OCI-LY7 (cell line): Measurements from ENCODE around the gene STX12. TPM values are rescaled to one million over a fixed set of nuclear protein-coding genes. Genes with fewer than 3 reads are reported as not detected.
A peak's percentile ranks its signal among the peaks of the same experiment; 100 is the strongest.
"Not testable (repeated sequence)": the region's sequence is repeated elsewhere in the genome, so short reads cannot be mapped to it uniquely, and the experiment has no call there.

Experiments
- BruUV-seq: library from RNA; stranded (reverse); fragments of 400-500 nt; replicated peaks from 2 replicates; lab custom pipeline; 2021; lab: Mats Ljungman, UMichigan
- CTCF ChIA-PET: fragments of 300-600 bp; sonication (Branson Sonifier 250); formaldehyde crosslinking; loops from one replicate; lab custom pipeline; 2022; ENCODE audit warnings: antibody characterized with exemption; ENCODE audit not compliant: unreplicated experiment; lab: Charles Lee
- POLR2A ChIA-PET: fragments of 300-600 bp; sonication (Branson Sonifier 250); formaldehyde crosslinking; loops from one replicate; lab custom pipeline; 2022; ENCODE audit warnings: antibody characterized with exemption; lab: Charles Lee
- DNase-seq: peaks from one replicate; pipeline ENCODE4 v3.0.0-alpha.2; 2015; ENCODE audit warnings: low spot score
- H2AFZ ChIP-seq: fragments of 200-600 bp; sonication (generic), shearing (Covaris generic); 2 replicates; pipeline ENCODE4 v1.6.1; 2014; ENCODE audit warnings: mild to moderate bottlenecking, antibody characterized with exemption, low read length, moderate library complexity
- H3K27ac ChIP-seq: fragments of 200-600 bp; sonication (generic); 2 replicates; pipeline ENCODE4 v1.5.1; 2014; ENCODE audit warnings: mixed run types, low read depth, mild to moderate bottlenecking, moderate library complexity, low read length, inconsistent platforms; ENCODE audit not compliant: poor library complexity, severe bottlenecking
- H3K36me3 ChIP-seq: fragments of 200-600 bp; sonication (generic); 2 replicates; pipeline ENCODE4 v1.6.1; 2014; ENCODE audit warnings: mild to moderate bottlenecking, antibody characterized with exemption, low read length, moderate library complexity, mixed read lengths; ENCODE audit not compliant: insufficient read depth
- H3K4me1 ChIP-seq: fragments of 200-600 bp; sonication (generic); 2 replicates; pipeline ENCODE4 v1.5.1; 2014; ENCODE audit warnings: mild to moderate bottlenecking, low read length; ENCODE audit not compliant: insufficient read depth, poor library complexity, severe bottlenecking
- H3K4me2 ChIP-seq: fragments of 200-600 bp; sonication (generic); 2 replicates; pipeline ENCODE4 v1.6.1; 2014; ENCODE audit warnings: mild to moderate bottlenecking, low read length
- H3K4me3 ChIP-seq: fragments of 200-600 bp; sonication (generic); 2 replicates; pipeline ENCODE4 v1.5.1; 2014; ENCODE audit warnings: mild to moderate bottlenecking, low read depth, low read length; ENCODE audit not compliant: poor library complexity, severe bottlenecking
- H3K79me2 ChIP-seq: fragments of 200-600 bp; sonication (generic); 2 replicates; pipeline ENCODE4 v1.6.1; 2016; ENCODE audit warnings: low read depth, mild to moderate bottlenecking, low read length, moderate library complexity, mixed read lengths; ENCODE audit not compliant: insufficient read depth
- H3K9me2 ChIP-seq: fragments of 200-600 bp; sonication (generic); 2 replicates; pipeline ENCODE4 v1.6.1; 2016; ENCODE audit warnings: mild to moderate bottlenecking, low read length, mixed read lengths; ENCODE audit not compliant: insufficient read depth
- H3K9me3 ChIP-seq: fragments of 200-600 bp; sonication (generic); 2 replicates; pipeline ENCODE4 v1.6.1; 2014; ENCODE audit warnings: mild to moderate bottlenecking, mixed run types, low read length, mixed read lengths
- H4K20me1 ChIP-seq: fragments of 200-600 bp; sonication (generic); 2 replicates; pipeline ENCODE4 v1.6.1; 2014; ENCODE audit warnings: mild to moderate bottlenecking, antibody characterized with exemption, low read length, moderate library complexity, mixed read lengths; ENCODE audit not compliant: insufficient read depth
- EZH2phosphoT487 ChIP-seq: fragments of 200-600 bp; sonication (generic); IDR thresholded peaks from 2 replicates; pipeline ENCODE4 v1.6.1; 2018; ENCODE audit warnings: low read depth, borderline replicate concordance, mild to moderate bottlenecking, mixed run types, antibody characterized with exemption, low read length, moderate library complexity, mixed read lengths
- intact Hi-C: fragments of 100-400 bp; cut with micrococcal nuclease; formaldehyde crosslinking; loops from one replicate; pipeline ENCODE4 v1.10.0; 2022; ENCODE audit not compliant: unreplicated experiment
- total RNA-seq, 2 experiments: library from RNA; depleted of rRNA in 1 of 2; stranded (reverse); fragments of >200 nt in 1 of 2; shearing (Covaris generic) in 1 of 2; gene quantifications; 2 replicates each; pipeline ENCODE4 v1.2.3, GENCODE V29; 2014 to 2022
- TF ChIP-seq, protein P1 (sequence below): fragments of 200-600 bp; sonication (generic); conservative IDR thresholded peaks from 2 replicates; pipeline ENCODE4 v1.5.1; 2014; ENCODE audit warnings: mild to moderate bottlenecking, antibody characterized with exemption, low read length, moderate library complexity, mixed read lengths

STX12 gene
- total RNA-seq, 2 experiments from 2014 or later = 17.2 to 30.1 TPM

DNA sequence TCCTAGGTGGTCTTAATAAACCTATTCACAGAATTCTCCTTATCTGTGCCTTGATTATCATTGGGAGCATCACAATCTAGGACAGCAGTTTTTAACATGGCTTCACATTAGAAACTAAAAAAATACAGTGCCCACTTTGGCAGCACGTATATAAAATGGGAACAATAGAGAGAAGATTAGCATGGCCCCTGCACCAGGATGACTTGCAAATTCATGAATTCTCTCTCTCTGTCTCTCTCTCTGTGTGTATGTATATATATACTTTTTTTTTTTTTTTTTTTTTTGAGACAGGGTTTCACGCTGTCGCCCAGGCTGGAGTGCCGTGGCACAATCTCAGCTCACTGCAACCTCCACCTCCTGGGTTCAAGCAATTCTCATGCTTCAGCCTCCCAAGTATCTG is 51.4 kb downstream of the STX12 start:
- intact Hi-C loops = no loop called here
- Histone ChIP-seq H3K36me3 (peaks cover 29% of the 10 kb centered on the region; the same call in 1 of the 2 replicates), H3K4me1 (no peaks in the 10 kb centered on the region), H3K4me3 (no peak overlapping the region), H3K4me2 (no peak overlapping the region), H3K9me2 (no peaks in the 10 kb centered on the region), H2AFZ (no peak overlapping the region), H3K79me2 (no peaks in the 10 kb centered on the region), H3K27ac (no peak overlapping the region), H4K20me1 (no peaks in the 10 kb centered on the region), H3K9me3 (no peaks in the 10 kb centered on the region)
- no peak for DNase-seq
- no peak for TF ChIP-seq EZH2phosphoT487
- TF ChIP-seq, protein P1, sequence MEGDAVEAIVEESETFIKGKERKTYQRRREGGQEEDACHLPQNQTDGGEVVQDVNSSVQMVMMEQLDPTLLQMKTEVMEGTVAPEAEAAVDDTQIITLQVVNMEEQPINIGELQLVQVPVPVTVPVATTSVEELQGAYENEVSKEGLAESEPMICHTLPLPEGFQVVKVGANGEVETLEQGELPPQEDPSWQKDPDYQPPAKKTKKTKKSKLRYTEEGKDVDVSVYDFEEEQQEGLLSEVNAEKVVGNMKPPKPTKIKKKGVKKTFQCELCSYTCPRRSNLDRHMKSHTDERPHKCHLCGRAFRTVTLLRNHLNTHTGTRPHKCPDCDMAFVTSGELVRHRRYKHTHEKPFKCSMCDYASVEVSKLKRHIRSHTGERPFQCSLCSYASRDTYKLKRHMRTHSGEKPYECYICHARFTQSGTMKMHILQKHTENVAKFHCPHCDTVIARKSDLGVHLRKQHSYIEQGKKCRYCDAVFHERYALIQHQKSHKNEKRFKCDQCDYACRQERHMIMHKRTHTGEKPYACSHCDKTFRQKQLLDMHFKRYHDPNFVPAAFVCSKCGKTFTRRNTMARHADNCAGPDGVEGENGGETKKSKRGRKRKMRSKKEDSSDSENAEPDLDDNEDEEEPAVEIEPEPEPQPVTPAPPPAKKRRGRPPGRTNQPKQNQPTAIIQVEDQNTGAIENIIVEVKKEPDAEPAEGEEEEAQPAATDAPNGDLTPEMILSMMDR = no peak
- POLR2A ChIA-PET = no interaction called here
- BruUV-seq = no TSS peak
- CTCF ChIA-PET = no interaction called here

DNA sequence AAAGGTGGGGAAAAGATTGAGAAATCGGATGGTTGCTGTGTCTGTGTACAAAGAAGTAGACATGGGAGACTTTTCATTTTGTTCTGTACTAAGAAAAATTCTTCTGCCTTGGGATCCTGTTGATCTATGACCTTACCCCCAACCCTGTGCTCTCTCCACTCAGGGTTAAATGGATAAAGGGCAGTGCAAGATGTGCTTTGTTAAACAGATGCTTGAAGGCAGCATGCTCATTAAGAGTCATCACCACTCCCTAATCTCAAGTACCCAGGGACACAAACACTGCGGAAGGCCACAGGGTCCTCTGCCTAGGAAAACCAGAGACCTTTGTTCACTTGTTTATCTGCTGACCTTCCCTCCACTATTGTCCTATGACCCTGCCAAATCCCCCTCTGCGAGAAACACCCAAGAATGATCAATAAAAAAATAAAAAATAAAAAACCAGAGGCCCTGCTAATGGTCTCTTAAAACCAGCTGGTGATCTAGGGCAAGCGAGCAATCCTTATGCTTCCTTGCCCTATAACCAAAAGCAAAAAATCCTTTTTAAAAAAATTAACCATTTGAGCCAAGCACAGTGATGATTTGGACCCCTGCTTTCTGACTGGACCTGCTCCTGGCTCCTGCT is 56.4 kb downstream of the STX12 start:
- Histone ChIP-seq H3K36me3 (peaks cover 27% of the 10 kb centered on the region), H2AFZ (0 out of 2 replicates have a peak overlapping the region, but pooled peaks have one; percentile 78), H4K20me1 (peaks cover 23% of the 10 kb centered on the region), H3K79me2 (peaks cover 38% of the 10 kb centered on the region), H3K27ac (peak overlapping the region; percentile 60), H3K4me2 (peak overlapping the region; percentile 90), H3K4me1 (peaks cover 23% of the 10 kb centered on the region), H3K4me3 (peak overlapping the region; percentile 92)
- H3K9me2 ChIP-seq, CTCF ChIA-PET, H3K9me3 ChIP-seq, DNase-seq, intact Hi-C loops, BruUV-seq: not testable (repeated sequence)
- POLR2A ChIA-PET = interaction anchor here (0.5 to 1.2 kb wide), 5 partner anchors 14 to 431 kb away, joined by 3 to 4 read pairs (median 3); no protein-coding TSS in a partner anchor

DNA sequence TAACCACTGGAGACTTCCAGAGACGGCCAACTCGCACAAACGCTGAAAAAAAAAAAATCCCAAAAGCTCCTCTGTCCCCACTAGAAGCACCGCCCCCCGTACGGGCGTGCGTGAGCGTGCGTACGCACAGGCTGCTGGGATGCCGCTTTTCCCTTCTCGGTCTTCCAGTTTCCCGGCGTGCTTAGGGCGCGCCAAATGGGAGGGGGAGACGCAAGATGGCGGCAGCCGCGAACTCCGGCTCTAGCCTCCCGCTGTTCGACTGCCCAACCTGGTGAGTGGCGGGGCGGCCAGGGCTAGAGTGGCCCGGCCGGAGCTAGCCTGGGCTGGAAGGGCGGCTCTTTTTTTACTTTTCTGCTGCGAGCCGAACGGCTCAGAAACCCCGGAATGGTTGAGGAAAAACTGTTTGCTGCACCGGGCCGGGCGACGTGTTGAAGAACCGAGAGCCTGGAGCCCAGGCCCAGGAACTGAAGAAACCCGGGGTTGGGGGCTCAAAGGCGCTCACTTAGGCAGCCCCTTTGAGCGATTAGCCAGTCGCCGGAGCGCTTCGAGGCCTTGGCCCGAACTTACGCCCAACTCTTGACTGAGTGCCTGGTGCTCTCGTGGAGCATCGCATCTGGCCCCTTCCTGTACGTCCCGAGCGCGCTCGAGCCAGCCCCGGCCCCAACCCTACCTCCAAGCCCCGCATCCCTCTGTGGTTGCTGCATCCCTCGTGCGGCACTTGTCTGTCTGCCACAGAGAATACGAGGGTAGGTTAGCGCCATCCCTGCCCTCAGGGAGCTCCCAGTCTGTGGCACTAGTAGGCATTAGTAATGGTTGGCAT is 57.8 kb downstream of the STX12 start, which contains the start of gene PPP1R8:
TSS of gene PPP1R8 (plus strand) at position 162 of the 820 bp plus-strand sequence. CDS start at position 216, 54 bp downstream.
- POLR2A ChIA-PET = interaction anchor here (0.5 to 2.1 kb wide), 11 partner anchors 10 to 796 kb away, joined by 3 to 13 read pairs (median 4); partner anchors contain the start of genes FAM76A and STX12

More for the DNA sequence above, 57.8 kb downstream of the STX12 start, which contains the start of gene PPP1R8:
- Histone ChIP-seq H3K4me1 (peaks cover 23% of the 10 kb centered on the region), H3K4me3 (peak within 1 kb of the TSS; percentile 92), H3K4me2 (peak within 1 kb of the TSS; percentile 90), H3K36me3 (peaks cover 41% of the 10 kb centered on the region), H2AFZ (peak within 1 kb of the TSS; percentile 78), H3K9me3 (no peaks in the 10 kb centered on the region), H4K20me1 (peaks cover 23% of the 10 kb centered on the region), H3K79me2 (peaks cover 52% of the 10 kb centered on the region), H3K27ac (peak within 1 kb of the TSS; percentile 60), H3K9me2 (no peaks in the 10 kb centered on the region)
- CTCF ChIA-PET = interaction anchor here (0.6 kb wide), 1 partner anchor 585 kb away, joined by 3 read pairs; no protein-coding TSS in a partner anchor
- no peak for TF ChIP-seq EZH2phosphoT487
- TF ChIP-seq, protein P1 = no peak
- DNase-seq = peak; percentile 97
- intact Hi-C loops = loop anchor here (1.0 to 10.0 kb wide), 2 partner anchors 106 to 156 kb away; partner anchors contain the start of genes FAM76A and IFI6
- BruUV-seq = no TSS peak
